Right forelimb (tissue), 1 donor: ENCODE measurements around the gene FGGY.

Source experiments
- DNase-seq: peaks from one replicate; pipeline ENCODE4 v3.0.0-alpha.2; 2018

The FGGY gene

GRCh38 chr1:59354709-59355337 lies 57.9 kb downstream of the FGGY start:
- no peak for DNase-seq

- DNase-seq, result no peak
Measured at GRCh38 chr1:59355361-59355760, 58.5 kb downstream of the FGGY start.

- no peak for DNase-seq
Measured at GRCh38 chr1:59356627-59357026, 59.7 kb downstream of the FGGY start.

- no peak for DNase-seq
Measured at GRCh38 chr1:59357645-59358320, 60.9 kb downstream of the FGGY start.

GRCh38 chr1:59359325-59359724 lies 62.4 kb downstream of the FGGY start:
- DNase-seq, result no peak

GRCh38 chr1:59360170-59360569 lies 63.3 kb downstream of the FGGY start:
- DNase-seq, result no peak

- no peak for DNase-seq
Measured at GRCh38 chr1:59360729-59361128, 63.8 kb downstream of the FGGY start.

GRCh38 chr1:59361766-59362165 lies 64.9 kb downstream of the FGGY start:
- DNase-seq, result no peak

GRCh38 chr1:59364037-59364436 lies 67.1 kb downstream of the FGGY start:
- no peak for DNase-seq

- no peak for DNase-seq
Measured at GRCh38 chr1:59366346-59366745, 69.5 kb downstream of the FGGY start.

GRCh38 chr1:59367301-59368007 lies 70.6 kb downstream of the FGGY start:
- DNase-seq, result peak; percentile 66

- DNase-seq, result no peak
Measured at GRCh38 chr1:59368008-59368670, 71.2 kb downstream of the FGGY start.

- DNase-seq, result no peak
Measured at GRCh38 chr1:59375321-59376220, 78.7 kb downstream of the FGGY start.

GRCh38 chr1:59377350-59377904 lies 80.5 kb downstream of the FGGY start:
- DNase-seq, result no peak

GRCh38 chr1:59378621-59379370 lies 81.9 kb downstream of the FGGY start:
- no peak for DNase-seq

- DNase-seq, result no peak
Measured at GRCh38 chr1:59379371-59379728, 82.5 kb downstream of the FGGY start.

- no peak for DNase-seq
Measured at GRCh38 chr1:59383963-59384362, 87.1 kb downstream of the FGGY start.

- DNase-seq, result no peak
Measured at GRCh38 chr1:59384443-59384842, 87.5 kb downstream of the FGGY start.

- no peak for DNase-seq
Measured at GRCh38 chr1:59388191-59388590, 91.3 kb downstream of the FGGY start.

GRCh38 chr1:59389847-59390246 lies 93.0 kb downstream of the FGGY start:
- DNase-seq, result no peak

- no peak for DNase-seq
Measured at GRCh38 chr1:59390307-59390706, 93.4 kb downstream of the FGGY start.
